Peyer's patch (tissue), 4 donors: ENCODE results near the gene SYCE3.
"Not testable (repeated sequence)": the region's sequence is repeated elsewhere in the genome, so short reads cannot be mapped to it uniquely, and the experiment has no call there.

Source experiments
- CTCF ChIP-seq, 6 experiments: fragments of 450-650 bp in 4 of 6; fragments of 200-600 bp in 2 of 6; sonication (generic) in 1 of 6; IDR thresholded peaks; one replicate each; pipeline ENCODE4 v1.5.1; 2017 to 2019; ENCODE audit warnings: antibody characterized with exemption in 6 of 6, mild to moderate bottlenecking in 3 of 6, moderate library complexity in 1 of 6
- POLR2A ChIP-seq, 2 donors: fragments of 450-650 bp; IDR thresholded peaks; one replicate each; pipeline ENCODE4 v1.5.1; 2017; ENCODE audit warnings: antibody characterized with exemption in 2 of 2, mild to moderate bottlenecking in 2 of 2, moderate library complexity in 2 of 2

GRCh38 chr22:50520184-50520583 lies 42.5 kb downstream of the SYCE3 start:
- not testable (repeated sequence) for TF ChIP-seq CTCF, POLR2A (IDR thresholded peaks at IDR 0.05)
